ENCODE results near the gene ARRDC4. TPM values are rescaled to one million over a fixed set of nuclear protein-coding genes. Genes with fewer than 3 reads are reported as not detected.

Gene ARRDC4
- total and polyA plus RNA-seq, 9 of the 15 experiments (the other 6 are each of a cell fraction or from before 2014, with no cell fraction given): 4.3 to 16.1 (median 14.4) TPM

DNA sequence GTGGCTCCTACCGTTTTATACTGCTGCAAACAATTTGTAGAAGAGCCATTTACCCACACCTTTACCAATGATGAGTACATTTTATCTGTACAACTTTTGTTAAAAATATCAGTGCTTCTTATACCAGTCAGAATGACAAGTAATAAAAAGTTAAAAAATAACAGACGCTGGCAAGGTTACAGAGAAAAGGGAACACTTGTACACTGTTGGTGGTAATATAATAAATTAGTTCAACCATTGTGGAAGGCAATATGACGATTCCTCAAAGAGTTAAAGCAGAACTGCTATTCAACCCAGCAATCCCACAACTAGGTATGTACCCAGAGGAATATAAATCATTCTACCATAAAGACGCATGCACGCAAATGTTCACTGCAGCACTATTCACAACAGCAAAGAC, 51.9 kb downstream of the ARRDC4 start:
- ATAC-seq (no peak), DNase-seq (ENCODE audit: extremely low read depth in 1 of 4, low spot score in 3 of 4) (no peak), FAIRE-seq (no peak)
- Histone ChIP-seq H3K36me3 (ENCODE audit: control insufficient read depth, insufficient read depth, low read length) (no peaks in the 10 kb centered on the region), H3K9me3 (replicated peaks; ENCODE audit: control insufficient read depth, insufficient read depth, low read depth, low read length) (no peaks in the 10 kb centered on the region), H3K4me3 (no peak overlapping the region), H3K4me2 (ENCODE audit: insufficient read depth, low read length) (no peak overlapping the region), H3K9ac (ENCODE audit: insufficient read depth in 1 of 2, low read depth in 2 of 2, low read length in 2 of 2) (no peak overlapping the region), H2AFZ (ENCODE audit: low read depth, low read length) (no peak overlapping the region), H3K4me1 (replicated peaks in 1 of 2; ENCODE audit: control insufficient read depth in 2 of 2, insufficient read depth in 2 of 2, low read length in 2 of 2) (no peaks in the 10 kb centered on the region), H3K27ac (ENCODE audit: extremely low read depth, low read depth, low read length) (no peak overlapping the region), H3K9me1 (ENCODE audit: control insufficient read depth, insufficient read depth, low read length) (no peaks in the 10 kb centered on the region), H3K79me2 (ENCODE audit: control insufficient read depth, insufficient read depth, low read length) (no peaks in the 10 kb centered on the region), H3K27me3 (ENCODE audit: control insufficient read depth in 2 of 2, insufficient read depth in 2 of 2, low read length in 2 of 2) (peaks cover 0 to 4% of the 10 kb centered on the region in 2 experiments; a peak in 1 of 5 replicates), H4K20me1 (replicated peaks; ENCODE audit: control insufficient read depth, insufficient read depth, low read length) (no peaks in the 10 kb centered on the region)
- intact Hi-C loops (cut with micrococcal nuclease): no loop called here
- POLR2A ChIA-PET: no interaction called here
- CTCF ChIA-PET (ENCODE audit: low intra/inter-chr PET ratio): no interaction called here
- WGBS (ENCODE audit: insufficient coverage, low coverage, missing lambda C conversion rate): 17% methylated on average over 5 of the region's 5 CpGs
- in situ Hi-C loops (cut with MboI): no loop called here
- no TSS peak for BruUV-seq (replicated peaks)
- TF ChIP-seq, protein P1, sequence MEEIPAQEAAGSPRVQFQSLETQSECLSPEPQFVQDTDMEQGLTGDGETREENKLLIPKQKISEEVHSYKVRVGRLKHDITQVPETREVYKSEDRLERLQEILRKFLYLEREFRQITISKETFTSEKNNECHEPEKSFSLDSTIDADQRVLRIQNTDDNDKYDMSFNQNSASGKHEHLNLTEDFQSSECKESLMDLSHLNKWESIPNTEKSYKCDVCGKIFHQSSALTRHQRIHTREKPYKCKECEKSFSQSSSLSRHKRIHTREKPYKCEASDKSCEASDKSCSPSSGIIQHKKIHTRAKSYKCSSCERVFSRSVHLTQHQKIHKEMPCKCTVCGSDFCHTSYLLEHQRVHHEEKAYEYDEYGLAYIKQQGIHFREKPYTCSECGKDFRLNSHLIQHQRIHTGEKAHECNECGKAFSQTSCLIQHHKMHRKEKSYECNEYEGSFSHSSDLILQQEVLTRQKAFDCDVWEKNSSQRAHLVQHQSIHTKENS (CRISPR knock-in tag; IDR thresholded peaks at IDR 0.05): no peak
- TF ChIP-seq NR3C1 (CRISPR knock-in tag; IDR thresholded peaks at IDR 0.05) (no peak), MCM2 (IDR thresholded peaks at IDR 0.05; ENCODE audit: low read depth) (no peak), SFPQ (IDR thresholded peaks at IDR 0.05; ENCODE audit: low read depth, low read length) (no peak), ELK3 (CRISPR knock-in tag; IDR thresholded peaks at IDR 0.05) (no peak), XRCC3 (IDR thresholded peaks at IDR 0.05) (no peak), ZBTB2 (IDR thresholded peaks at IDR 0.05) (no peak), ZNF436 (CRISPR knock-in tag; IDR thresholded peaks at IDR 0.05) (no peak), RNF2 (IDR thresholded peaks at IDR 0.05) (no peak), ZNF589 (CRISPR knock-in tag; IDR thresholded peaks at IDR 0.05; ENCODE audit: low read depth) (no peak), PHTF2 (CRISPR knock-in tag; IDR thresholded peaks at IDR 0.05) (no peak), DMBX1 (CRISPR knock-in tag; IDR thresholded peaks at IDR 0.05; ENCODE audit: borderline replicate concordance) (no peak), ZNF696 (CRISPR knock-in tag; conservative IDR thresholded peaks at IDR 0.05) (no peak), SNIP1 (IDR thresholded peaks at IDR 0.05; ENCODE audit: low read depth) (no peak), HMG20A (CRISPR knock-in tag; conservative IDR thresholded peaks at IDR 0.05) (no peak), DNMT1 (IDR thresholded peaks at IDR 0.05) (no peak)
- TF ChIP-seq, protein P2, sequence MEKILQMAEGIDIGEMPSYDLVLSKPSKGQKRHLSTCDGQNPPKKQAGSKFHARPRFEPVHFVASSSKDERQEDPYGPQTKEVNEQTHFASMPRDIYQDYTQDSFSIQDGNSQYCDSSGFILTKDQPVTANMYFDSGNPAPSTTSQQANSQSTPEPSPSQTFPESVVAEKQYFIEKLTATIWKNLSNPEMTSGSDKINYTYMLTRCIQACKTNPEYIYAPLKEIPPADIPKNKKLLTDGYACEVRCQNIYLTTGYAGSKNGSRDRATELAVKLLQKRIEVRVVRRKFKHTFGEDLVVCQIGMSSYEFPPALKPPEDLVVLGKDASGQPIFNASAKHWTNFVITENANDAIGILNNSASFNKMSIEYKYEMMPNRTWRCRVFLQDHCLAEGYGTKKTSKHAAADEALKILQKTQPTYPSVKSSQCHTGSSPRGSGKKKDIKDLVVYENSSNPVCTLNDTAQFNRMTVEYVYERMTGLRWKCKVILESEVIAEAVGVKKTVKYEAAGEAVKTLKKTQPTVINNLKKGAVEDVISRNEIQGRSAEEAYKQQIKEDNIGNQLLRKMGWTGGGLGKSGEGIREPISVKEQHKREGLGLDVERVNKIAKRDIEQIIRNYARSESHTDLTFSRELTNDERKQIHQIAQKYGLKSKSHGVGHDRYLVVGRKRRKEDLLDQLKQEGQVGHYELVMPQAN (IDR thresholded peaks at IDR 0.05; ENCODE audit: borderline replicate concordance): no peak
